IMR-90 (cell line): ENCODE measurements around the gene SLCO3A1. TPM values are rescaled to one million over a fixed set of nuclear protein-coding genes. Genes with fewer than 3 reads are reported as not detected.

Experiments
- ATAC-seq: fragments of 200-7000 bp; cut with Tn5 transposase; 2 replicates; pipeline ENCODE4 v1.9.1; 2020; ENCODE audit warnings: low read depth, mild to moderate bottlenecking, moderate library complexity
- BruUV-seq: library from RNA; stranded (reverse); fragments of 400-500 nt; replicated peaks from 2 replicates; lab custom pipeline; 2021; lab: Mats Ljungman, UMichigan
- CTCF ChIA-PET: fragments of 300-600 bp; formaldehyde crosslinking; extraction: SDS; loops from one replicate; lab custom pipeline; 2021; ENCODE audit warnings: antibody characterized with exemption; lab: Yijun Ruan, JAX
- POLR2A ChIA-PET: fragments of 300-600 bp; sonication (Branson Sonifier 250); formaldehyde crosslinking; loops from one replicate; lab custom pipeline; 2022; ENCODE audit warnings: antibody characterized with exemption; ENCODE audit not compliant: unreplicated experiment; lab: Charles Lee
- DNase-seq: peaks from one replicate; pipeline ENCODE4 v3.0.0; 2013
- H2AFZ ChIP-seq: replicated peaks from 2 replicates; pipeline ENCODE3; 2013; ENCODE audit warnings: low read length, mild to moderate bottlenecking; ENCODE audit not compliant: poor library complexity
- H2AK5ac ChIP-seq: 2 replicates; pipeline ENCODE4 v1.6.1; 2013; ENCODE audit warnings: low read depth, low read length, inconsistent platforms
- H2AK9ac ChIP-seq: replicated peaks from 2 replicates; pipeline ENCODE3; 2013; ENCODE audit warnings: mild to moderate bottlenecking, low read depth, low read length, moderate library complexity; ENCODE audit not compliant: poor library complexity
- H2BK120ac ChIP-seq: 2 replicates; pipeline ENCODE4 v1.6.1; 2013; ENCODE audit warnings: low read depth, low read length, inconsistent platforms
- H2BK15ac ChIP-seq: 3 replicates; pipeline ENCODE4 v1.6.1; 2013; ENCODE audit warnings: low read depth, low read length, inconsistent platforms
- H2BK20ac ChIP-seq: 2 replicates; pipeline ENCODE4 v1.6.1; 2013; ENCODE audit warnings: low read depth, mild to moderate bottlenecking, inconsistent platforms, low read length, moderate library complexity
- H2BK5ac ChIP-seq: 2 replicates; pipeline ENCODE4 v1.6.1; 2013; ENCODE audit warnings: mild to moderate bottlenecking, low read depth, low read length, inconsistent platforms; ENCODE audit not compliant: poor library complexity, severe bottlenecking
- H3K14ac ChIP-seq: replicated peaks from 2 replicates; pipeline ENCODE4 v1.6.1; 2013; ENCODE audit warnings: low read depth, low read length, inconsistent platforms
- H3K18ac ChIP-seq: 2 replicates; pipeline ENCODE4 v1.6.1; 2013; ENCODE audit warnings: low read depth, low read length, control low read depth
- H3K23ac ChIP-seq: 2 replicates; pipeline ENCODE4 v1.6.1; 2013; ENCODE audit warnings: low read depth, low read length, inconsistent platforms
- H3K27ac ChIP-seq: 2 replicates; pipeline ENCODE4 v1.5.1; 2013; ENCODE audit warnings: mild to moderate bottlenecking, control low read depth, low read length; ENCODE audit not compliant: insufficient read depth
- H3K27me3 ChIP-seq: 2 replicates; pipeline ENCODE4 v1.6.1; 2013; ENCODE audit warnings: low read length; ENCODE audit not compliant: control insufficient read depth, insufficient read depth
- H3K36me3 ChIP-seq: 2 replicates; pipeline ENCODE4 v1.6.1; 2013; ENCODE audit warnings: low read length, mixed read lengths; ENCODE audit not compliant: control insufficient read depth, insufficient read depth
- H3K4ac ChIP-seq: 2 replicates; pipeline ENCODE4 v1.6.1; 2013; ENCODE audit warnings: low read depth, low read length, inconsistent platforms
- H3K4me1 ChIP-seq: 2 replicates; pipeline ENCODE4 v1.6.1; 2013; ENCODE audit warnings: low read length, mixed read lengths; ENCODE audit not compliant: control insufficient read depth, insufficient read depth
- H3K4me2 ChIP-seq: 2 replicates; pipeline ENCODE4 v1.6.1; 2013; ENCODE audit warnings: low read depth, mild to moderate bottlenecking, control low read depth, low read length, moderate library complexity
- H3K4me3 ChIP-seq: 2 replicates; pipeline ENCODE4 v1.5.1; 2013; ENCODE audit warnings: low read depth, mild to moderate bottlenecking, control low read depth, low read length, moderate library complexity; ENCODE audit not compliant: insufficient read depth
- H3K56ac ChIP-seq: 2 replicates; pipeline ENCODE4 v1.6.1; 2013; ENCODE audit warnings: low read length, inconsistent platforms; ENCODE audit not compliant: insufficient read depth; ENCODE audit errors: extremely low read depth
- H3K79me1 ChIP-seq, 2 experiments: 2 replicates each; pipeline ENCODE4 v1.6.1; 2013; ENCODE audit warnings: low read length in 2 of 2, inconsistent platforms in 1 of 2, low read depth in 1 of 2
- H3K9ac ChIP-seq: 2 replicates; pipeline ENCODE4 v1.6.1; 2013; ENCODE audit warnings: low read depth, low read length, control low read depth
- H3K9me1 ChIP-seq: 2 replicates; pipeline ENCODE4 v1.6.1; 2013; ENCODE audit warnings: low read length, inconsistent platforms; ENCODE audit not compliant: insufficient read depth
- H3K9me3 ChIP-seq: 2 replicates; pipeline ENCODE4 v1.6.1; 2013; ENCODE audit warnings: low read length; ENCODE audit not compliant: control insufficient read depth, insufficient read depth
- H4K20me1 ChIP-seq: 2 replicates; pipeline ENCODE4 v1.6.1; 2013; ENCODE audit warnings: low read length, inconsistent platforms; ENCODE audit not compliant: insufficient read depth
- H4K5ac ChIP-seq: 2 replicates; pipeline ENCODE4 v1.6.1; 2013; ENCODE audit warnings: mild to moderate bottlenecking, low read depth, low read length, control low read depth
- H4K8ac ChIP-seq, 2 experiments: 2 replicates each; pipeline ENCODE4 v1.6.1; 2013; ENCODE audit warnings: low read depth in 2 of 2, low read length in 2 of 2, control low read depth in 1 of 2, inconsistent platforms in 1 of 2
- H4K91ac ChIP-seq: 2 replicates; pipeline ENCODE4 v1.6.1; 2013; ENCODE audit warnings: low read depth, low read length, inconsistent platforms; ENCODE audit not compliant: insufficient read depth
- BHLHE40 ChIP-seq: fragments of 150-350 bp; IDR thresholded peaks from 2 replicates; pipeline ENCODE4 v1.6.1; 2016; ENCODE audit warnings: mild to moderate bottlenecking, low read depth, low read length
- CEBPB ChIP-seq: IDR thresholded peaks from 2 replicates; pipeline ENCODE4 v1.6.1; 2012; ENCODE audit warnings: low read depth, low read length, improper control_type of control experiment
- CHD1 ChIP-seq: IDR thresholded peaks from 2 replicates; pipeline ENCODE4 v1.6.1; 2012; ENCODE audit warnings: low read depth, low read length, improper control_type of control experiment
- ELK1 ChIP-seq: fragments of 150-350 bp; IDR thresholded peaks from 2 replicates; pipeline ENCODE4 v1.6.1; 2016; ENCODE audit warnings: low read depth, mild to moderate bottlenecking, low read length, moderate library complexity, borderline replicate concordance
- FOS ChIP-seq: fragments of 150-350 bp; IDR thresholded peaks from 2 replicates; pipeline ENCODE4 v1.6.1; 2016; ENCODE audit warnings: low read depth, low read length
- MAFK ChIP-seq: IDR thresholded peaks from 2 replicates; pipeline ENCODE4 v1.6.1; 2012; ENCODE audit warnings: low read depth, low read length, improper control_type of control experiment
- MAZ ChIP-seq: IDR thresholded peaks from 2 replicates; pipeline ENCODE4 v1.6.1; 2012; ENCODE audit warnings: low read depth, mild to moderate bottlenecking, low read length, improper control_type of control experiment, moderate library complexity, borderline replicate concordance
- MXI1 ChIP-seq: IDR thresholded peaks from 2 replicates; pipeline ENCODE4 v1.6.1; 2012; ENCODE audit warnings: low read depth, mild to moderate bottlenecking, low read length, moderate library complexity, borderline replicate concordance
- NFE2L2 ChIP-seq: fragments of 150-350 bp; IDR thresholded peaks from 2 replicates; pipeline ENCODE4 v1.6.1; 2016; ENCODE audit warnings: low read depth, mild to moderate bottlenecking, low read length
- POLR2A ChIP-seq: IDR thresholded peaks from 2 replicates; pipeline ENCODE4 v1.6.1; 2012; ENCODE audit warnings: mild to moderate bottlenecking, low read depth, low read length
- RAD21 ChIP-seq: IDR thresholded peaks from 2 replicates; pipeline ENCODE4 v1.6.1; 2012; ENCODE audit warnings: low read length, improper control_type of control experiment
- RCOR1 ChIP-seq: IDR thresholded peaks from 2 replicates; pipeline ENCODE4 v1.6.1; 2012; ENCODE audit warnings: mild to moderate bottlenecking, low read length, improper control_type of control experiment; ENCODE audit not compliant: insufficient replicate concordance
- RFX5 ChIP-seq: IDR thresholded peaks from 2 replicates; pipeline ENCODE4 v1.8.0; 2012; ENCODE audit warnings: low read depth, mild to moderate bottlenecking, low read length, moderate library complexity
- SMC3 ChIP-seq: fragments of 150-350 bp; IDR thresholded peaks from 2 replicates; pipeline ENCODE4 v1.6.1; 2016; ENCODE audit warnings: low read depth, mild to moderate bottlenecking, antibody characterized with exemption, low read length, moderate library complexity
- USF2 ChIP-seq: fragments of 150-350 bp; IDR thresholded peaks from 2 replicates; pipeline ENCODE4 v1.6.1; 2017; ENCODE audit warnings: mild to moderate bottlenecking, antibody characterized with exemption, low read length, low read depth
- WGBS, 2 experiments: methylation state at CpG; one replicate each; pipeline versions ENCODE4 v1.1.5 to v1.1.7; 2013; ENCODE audit warnings: missing lambda C conversion rate in 2 of 2; ENCODE audit not compliant: insufficient read length in 1 of 2; ENCODE audit errors: extremely low coverage in 2 of 2; 5-methylcytosine and 5-hydroxymethylcytosine counted together
- dilution Hi-C: fragments of 300-500 bp; cut with HindIII; formaldehyde crosslinking; loops from one replicate; pipeline ENCODE4 v1.14.3; 2018; ENCODE audit warnings: low sequenced_read_pairs; ENCODE audit not compliant: unreplicated experiment
- in situ Hi-C: fragments of 300-500 bp; cut with MboI; formaldehyde crosslinking; loops from 3 replicates; pipeline ENCODE4 v1.14.3; 2019; ENCODE audit warnings: low sequenced_read_pairs, inconsistent platforms, mixed read lengths
- intact Hi-C: fragments of 100-400 bp; cut with micrococcal nuclease; formaldehyde crosslinking; loops from 2 replicates; pipeline ENCODE4 v1.10.0; 2022
- polyA plus RNA-seq, 3 experiments: library from polyadenylated mRNA; depleted of rRNA; stranded (reverse); fragments of >200 nt; gene quantifications; 2 replicates each; pipeline ENCODE4 v1.2.3, GENCODE V29; 2012; ENCODE audit warnings: low replicate concordance in 1 of 3
- total RNA-seq: library from RNA; depleted of rRNA; stranded (reverse); fragments of >200 nt; gene quantifications from 2 replicates; pipeline ENCODE4 v1.2.3, GENCODE V29; 2012

SLCO3A1 gene
- total and polyA plus RNA-seq, 2 of the 4 experiments (the other 2 are of a cell fraction) = 4.7 to 8.1 TPM

GRCh38 chr15:92006186-92007028 is 152.9 kb downstream of the SLCO3A1 start:
- Histone ChIP-seq H3K18ac (no peak overlapping the region), H3K9me3 (no peaks in the 10 kb centered on the region), H3K27ac (no peak overlapping the region), H3K4me3 (no peak overlapping the region), H3K23ac (no peak overlapping the region), H2BK15ac (no peak overlapping the region), H2AK5ac (no peak overlapping the region), H2BK20ac (no peak overlapping the region), H3K56ac (no peak overlapping the region), H3K36me3 (no peaks in the 10 kb centered on the region), H3K4me2 (no peak overlapping the region), H3K4ac (no peak overlapping the region), H2BK5ac (no peak overlapping the region), H4K20me1 (no peaks in the 10 kb centered on the region), H4K91ac (no peak overlapping the region), H2AK9ac (no peak overlapping the region), H2AFZ (no peak overlapping the region), H4K8ac (no peak overlapping the region), H3K9ac (no peak overlapping the region), H3K27me3 (no peaks in the 10 kb centered on the region), H4K5ac (no peak overlapping the region), H3K14ac (no peak overlapping the region), H2BK120ac (no peak overlapping the region), H3K4me1 (no peaks in the 10 kb centered on the region), H3K9me1 (no peaks in the 10 kb centered on the region), H3K79me1 (no peaks in the 10 kb centered on the region; a peak in 1 of 4 replicates)
- no peak for DNase-seq
- intact Hi-C loops = no loop called here
- no TSS peak for BruUV-seq
- dilution Hi-C loops = no loop called here
- ChIA-PET POLR2A (no interaction called here), CTCF (no interaction called here)
- no CpG with 5 or more reads among the region's 7 CpGs for WGBS, 2 experiments
- no peak for ATAC-seq
- in situ Hi-C loops = no loop called here
- no peak for TF ChIP-seq FOS
- TF ChIP-seq MAFK = no peak
- no peak for TF ChIP-seq CEBPB
- TF ChIP-seq MXI1 = no peak
- no peak for TF ChIP-seq RAD21
- no peak for TF ChIP-seq USF2
- TF ChIP-seq NFE2L2 = no peak
- no peak for TF ChIP-seq POLR2A
- TF ChIP-seq MAZ = no peak
- TF ChIP-seq BHLHE40 = no peak
- TF ChIP-seq CHD1 = no peak
- no peak for TF ChIP-seq RCOR1
- TF ChIP-seq RFX5 = no peak
- no peak for TF ChIP-seq SMC3
- no peak for TF ChIP-seq ELK1
